Stimulated activated memory B cell treated with anti-CD40 and anti-IgM and Interleukin-4, amounts not matched to agents 10 μg/mL and 1 μg/mL and 100 μg/mL, for 72 hours (primary cell): ENCODE measurements around the gene RNF128.

Source experiments
- ATAC-seq: fragments of 150-1000 bp; cut with Tn5 transposase; 2 replicates; pipeline ENCODE4 v1.10.0; 2021
- H3K27ac Mint-ChIP-seq: one replicate; pipeline ENCODE4 v1.8.0; 2022; ENCODE audit warnings: mild to moderate bottlenecking, mixed read lengths
- H3K27me3 Mint-ChIP-seq: one replicate; pipeline ENCODE4 v1.8.0; 2022; ENCODE audit warnings: mixed read lengths
- H3K36me3 Mint-ChIP-seq: one replicate; pipeline ENCODE4 v1.8.0; 2022; ENCODE audit warnings: mixed read lengths
- H3K4me1 Mint-ChIP-seq: one replicate; pipeline ENCODE4 v1.8.0; 2022; ENCODE audit warnings: mixed read lengths
- H3K4me3 Mint-ChIP-seq: one replicate; pipeline ENCODE4 v1.8.0; 2022; ENCODE audit warnings: mild to moderate bottlenecking, moderate library complexity, mixed read lengths
- H3K9me3 Mint-ChIP-seq: one replicate; pipeline ENCODE4 v1.8.0; 2022; ENCODE audit warnings: mixed read lengths

Gene RNF128, protein sequence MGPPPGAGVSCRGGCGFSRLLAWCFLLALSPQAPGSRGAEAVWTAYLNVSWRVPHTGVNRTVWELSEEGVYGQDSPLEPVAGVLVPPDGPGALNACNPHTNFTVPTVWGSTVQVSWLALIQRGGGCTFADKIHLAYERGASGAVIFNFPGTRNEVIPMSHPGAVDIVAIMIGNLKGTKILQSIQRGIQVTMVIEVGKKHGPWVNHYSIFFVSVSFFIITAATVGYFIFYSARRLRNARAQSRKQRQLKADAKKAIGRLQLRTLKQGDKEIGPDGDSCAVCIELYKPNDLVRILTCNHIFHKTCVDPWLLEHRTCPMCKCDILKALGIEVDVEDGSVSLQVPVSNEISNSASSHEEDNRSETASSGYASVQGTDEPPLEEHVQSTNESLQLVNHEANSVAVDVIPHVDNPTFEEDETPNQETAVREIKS

DNA sequence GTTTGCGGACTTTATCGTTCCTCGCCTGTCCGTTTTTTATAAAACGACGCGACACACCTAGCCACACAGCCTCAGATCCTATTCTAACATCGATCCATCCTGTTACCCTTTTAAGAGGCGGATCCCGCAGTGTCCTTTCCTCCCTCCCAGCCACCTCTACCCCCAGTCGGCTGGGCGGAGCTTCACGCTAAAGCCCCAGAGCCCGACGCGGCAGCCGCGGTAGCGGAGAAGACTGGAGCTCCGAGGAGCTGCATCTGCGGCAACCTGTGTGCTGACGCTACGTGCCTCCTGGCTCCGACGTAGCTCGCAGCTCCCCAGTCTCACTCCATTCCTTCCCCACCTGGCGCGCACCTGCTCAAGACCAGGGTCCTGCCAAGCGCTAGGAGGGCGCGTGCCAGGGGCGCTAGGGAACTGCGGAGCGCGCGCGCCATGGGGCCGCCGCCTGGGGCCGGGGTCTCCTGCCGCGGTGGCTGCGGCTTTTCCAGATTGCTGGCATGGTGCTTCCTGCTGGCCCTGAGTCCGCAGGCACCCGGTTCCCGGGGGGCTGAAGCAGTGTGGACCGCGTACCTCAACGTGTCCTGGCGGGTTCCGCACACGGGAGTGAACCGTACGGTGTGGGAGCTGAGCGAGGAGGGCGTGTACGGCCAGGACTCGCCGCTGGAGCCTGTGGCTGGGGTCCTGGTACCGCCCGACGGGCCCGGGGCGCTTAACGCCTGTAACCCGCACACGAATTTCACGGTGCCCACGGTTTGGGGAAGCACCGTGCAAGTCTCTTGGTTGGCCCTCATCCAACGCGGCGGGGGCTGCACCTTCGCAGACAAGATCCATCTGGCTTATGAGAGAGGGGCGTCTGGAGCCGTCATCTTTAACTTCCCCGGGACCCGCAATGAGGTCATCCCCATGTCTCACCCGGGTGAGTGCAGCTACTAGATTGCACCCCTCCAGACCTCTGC is at the start of gene RNF128:
Gene RNF128, plus strand, starts transcription at position 217 of the 953 bp plus-strand sequence. Its CDS starts 213 bp downstream, at position 430.
- ATAC-seq = no peak

DNA sequence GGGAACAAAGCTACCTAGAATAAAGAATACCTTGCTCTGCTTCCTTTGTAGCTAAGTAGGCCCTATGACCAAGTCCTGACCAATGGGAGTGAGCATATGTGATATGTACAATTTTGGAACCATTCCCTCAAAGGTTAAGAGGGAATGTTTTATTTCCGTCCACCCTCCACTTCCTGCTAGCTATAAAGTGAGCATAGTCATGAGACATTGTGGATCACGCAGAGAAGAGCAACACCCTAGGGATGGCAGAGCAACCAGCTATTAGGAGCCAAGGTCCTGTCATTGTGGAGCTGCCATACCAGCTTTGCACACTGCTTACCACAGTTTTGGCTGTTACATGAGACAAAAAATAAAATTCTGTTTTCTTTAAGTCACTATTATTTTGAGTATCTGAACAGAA is 45.8 kb upstream of the RNF128 start:
- no peak overlapping the region for H3K4me3 Mint-ChIP-seq
- peaks cover 8% of the 10 kb centered on the region for H3K9me3 Mint-ChIP-seq
- no peaks in the 10 kb centered on the region for H3K27me3 Mint-ChIP-seq
- no peak for ATAC-seq
- no peaks in the 10 kb centered on the region for H3K4me1 Mint-ChIP-seq
- H3K36me3 Mint-ChIP-seq = no peaks in the 10 kb centered on the region
- no peak overlapping the region for H3K27ac Mint-ChIP-seq

More for the DNA sequence above, at the start of gene RNF128:
- Mint-ChIP-seq H3K9me3 (no peaks in the 10 kb centered on the region), H3K4me1 (no peaks in the 10 kb centered on the region), H3K36me3 (no peaks in the 10 kb centered on the region), H3K4me3 (peak within 1 kb of the TSS; percentile 62), H3K27me3 (peaks cover 23% of the 10 kb centered on the region), H3K27ac (no peak within 1 kb of the TSS)

DNA sequence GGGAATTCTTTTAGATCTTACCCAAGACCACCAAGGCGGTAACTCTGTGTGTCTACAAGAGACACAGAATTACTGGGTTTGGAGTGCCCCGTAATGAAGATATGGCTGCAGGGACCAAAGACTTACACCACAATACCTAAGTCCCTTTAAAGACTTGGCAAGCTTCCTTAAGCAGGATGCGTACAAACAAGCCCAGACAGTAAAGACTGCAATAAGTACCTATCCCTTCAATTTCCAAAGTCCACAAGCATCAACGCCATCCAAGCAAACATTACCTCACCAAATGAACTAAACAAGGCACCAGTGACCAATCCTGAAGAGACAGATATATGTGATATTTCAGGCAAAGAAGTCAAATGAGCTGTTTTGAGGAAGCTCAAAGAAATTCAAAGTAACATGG is 42.3 kb upstream of the RNF128 start:
- no peak for ATAC-seq
- H3K36me3 Mint-ChIP-seq = no peaks in the 10 kb centered on the region
- H3K9me3 Mint-ChIP-seq = peaks cover 8% of the 10 kb centered on the region
- H3K27me3 Mint-ChIP-seq = no peaks in the 10 kb centered on the region
- no peaks in the 10 kb centered on the region for H3K4me1 Mint-ChIP-seq
- no peak overlapping the region for H3K4me3 Mint-ChIP-seq
- H3K27ac Mint-ChIP-seq = no peak overlapping the region

DNA sequence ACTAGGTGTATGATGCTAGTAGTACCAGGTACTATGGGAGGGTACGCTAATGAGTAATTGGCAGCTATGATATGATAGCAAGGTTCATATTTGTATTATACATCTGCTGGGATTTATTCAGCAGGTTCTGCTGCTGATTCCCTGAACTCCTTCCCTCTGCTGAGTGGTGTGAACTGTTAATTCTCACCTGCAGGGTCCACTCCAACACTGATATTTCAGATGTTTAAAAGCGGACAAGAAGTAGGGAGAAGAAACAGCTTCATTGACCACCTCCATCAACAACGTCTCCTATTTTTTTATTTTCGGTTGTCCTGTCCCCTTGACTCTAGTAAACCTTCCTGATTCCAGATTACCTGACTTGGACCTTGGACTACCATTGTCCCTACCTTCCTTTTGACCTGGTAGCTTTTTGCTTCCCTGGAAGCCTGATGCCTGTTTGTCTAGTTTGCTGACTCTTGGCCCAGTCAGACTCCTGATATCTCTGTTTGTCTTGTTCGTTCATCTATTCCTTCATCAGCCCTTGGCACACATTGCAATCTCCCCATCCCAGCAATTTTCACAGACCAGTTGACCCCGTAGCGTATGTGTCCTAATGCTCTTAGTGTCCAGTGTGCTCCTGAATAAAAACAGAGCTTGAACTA is 34.0 kb upstream of the RNF128 start:
- no peaks in the 10 kb centered on the region for H3K27me3 Mint-ChIP-seq
- H3K4me3 Mint-ChIP-seq = no peak overlapping the region
- no peak for ATAC-seq

DNA sequence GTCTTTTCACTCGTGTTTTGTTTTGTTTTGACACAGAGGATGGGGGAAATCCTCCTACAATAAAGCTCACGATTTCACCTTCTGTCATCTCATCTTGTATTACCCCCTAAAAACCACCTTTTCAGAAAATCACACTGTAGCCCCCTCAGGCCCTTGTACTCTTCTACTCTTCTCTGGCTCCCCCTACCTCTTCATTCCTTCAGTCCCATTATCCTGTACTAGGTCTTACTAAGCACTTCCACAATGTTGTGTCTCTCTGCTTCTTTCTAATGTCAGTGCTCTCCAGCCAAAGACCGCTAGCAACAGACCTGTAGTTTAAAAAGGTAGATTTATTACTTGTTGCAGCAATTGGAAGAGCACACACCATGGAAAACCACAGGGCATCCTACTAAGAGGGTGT is 30.0 kb upstream of the RNF128 start:
- H3K27me3 Mint-ChIP-seq = no peaks in the 10 kb centered on the region
- H3K9me3 Mint-ChIP-seq = no peaks in the 10 kb centered on the region
- H3K4me3 Mint-ChIP-seq = no peak overlapping the region
- H3K36me3 Mint-ChIP-seq = no peaks in the 10 kb centered on the region
- ATAC-seq = no peak
- H3K4me1 Mint-ChIP-seq = no peaks in the 10 kb centered on the region
- H3K27ac Mint-ChIP-seq = no peak overlapping the region

More for the DNA sequence above, 34.0 kb upstream of the RNF128 start:
- H3K36me3 Mint-ChIP-seq = no peaks in the 10 kb centered on the region
- H3K9me3 Mint-ChIP-seq = no peaks in the 10 kb centered on the region
- no peaks in the 10 kb centered on the region for H3K4me1 Mint-ChIP-seq
- H3K27ac Mint-ChIP-seq = no peak overlapping the region

DNA sequence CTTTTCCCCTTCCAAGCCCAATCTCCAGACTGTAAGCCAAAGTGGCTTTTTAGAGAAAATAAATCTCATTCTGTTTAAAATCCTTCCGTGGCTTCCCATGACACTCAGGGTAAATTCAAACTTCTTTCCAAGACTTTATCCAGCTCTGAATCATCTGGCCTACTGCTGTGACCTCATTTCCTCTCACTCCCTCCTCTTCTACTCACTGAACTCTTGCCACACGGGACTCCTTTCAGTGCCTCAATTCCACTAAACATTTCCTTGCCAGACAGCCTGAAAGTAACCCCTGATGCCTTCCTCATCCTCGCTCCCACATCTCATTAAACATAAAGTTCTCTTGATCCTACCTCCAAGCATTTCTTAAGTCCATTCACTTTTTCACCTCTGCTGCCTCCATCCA is 27.8 kb upstream of the RNF128 start:
- no peak overlapping the region for H3K4me3 Mint-ChIP-seq
- H3K4me1 Mint-ChIP-seq = no peaks in the 10 kb centered on the region
- no peaks in the 10 kb centered on the region for H3K36me3 Mint-ChIP-seq
- H3K27ac Mint-ChIP-seq = no peak overlapping the region
- ATAC-seq = no peak
- H3K27me3 Mint-ChIP-seq = no peaks in the 10 kb centered on the region
- H3K9me3 Mint-ChIP-seq = no peaks in the 10 kb centered on the region

DNA sequence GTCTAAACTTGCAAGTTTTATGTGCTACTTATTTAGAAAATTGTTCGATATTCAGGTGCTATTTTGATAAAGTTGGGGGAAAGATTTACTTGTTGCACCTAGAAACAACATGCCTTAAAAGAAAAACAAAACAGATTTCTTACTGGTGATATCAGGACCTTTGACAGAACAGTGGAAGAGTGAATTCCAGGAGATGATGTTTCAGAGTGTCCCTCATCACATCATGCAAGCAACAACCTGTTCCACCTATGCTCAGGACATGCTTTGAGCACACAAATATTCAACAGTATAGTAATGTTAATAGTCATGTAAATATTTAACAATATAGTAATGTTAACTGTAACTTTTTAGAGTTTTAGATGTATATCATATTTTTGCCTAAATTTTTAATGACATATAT is 23.9 kb upstream of the RNF128 start:
- no peak overlapping the region for H3K27ac Mint-ChIP-seq
- ATAC-seq = no peak
- no peaks in the 10 kb centered on the region for H3K4me1 Mint-ChIP-seq
- H3K9me3 Mint-ChIP-seq = no peaks in the 10 kb centered on the region
- no peaks in the 10 kb centered on the region for H3K36me3 Mint-ChIP-seq
- H3K4me3 Mint-ChIP-seq = no peak overlapping the region
- no peaks in the 10 kb centered on the region for H3K27me3 Mint-ChIP-seq

DNA sequence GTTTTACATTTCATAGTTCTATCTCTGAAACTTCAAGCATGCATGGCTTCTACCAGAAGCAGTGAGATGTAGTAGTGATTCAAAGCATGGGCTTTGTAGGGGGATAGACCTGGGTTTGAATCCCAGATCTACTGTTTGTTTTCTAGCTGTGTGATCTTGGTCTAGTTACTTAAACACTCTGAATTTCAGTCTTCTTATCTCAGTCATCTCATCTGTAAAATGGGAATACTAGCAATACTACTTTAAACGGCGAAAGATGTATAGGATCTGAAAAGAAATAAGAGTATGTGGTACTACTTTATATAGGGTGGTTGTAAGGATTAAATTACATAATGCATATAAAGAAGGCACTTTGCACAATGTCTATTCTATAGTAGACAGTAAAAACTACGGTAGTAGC is 20.0 kb upstream of the RNF128 start:
- no peak for ATAC-seq

DNA sequence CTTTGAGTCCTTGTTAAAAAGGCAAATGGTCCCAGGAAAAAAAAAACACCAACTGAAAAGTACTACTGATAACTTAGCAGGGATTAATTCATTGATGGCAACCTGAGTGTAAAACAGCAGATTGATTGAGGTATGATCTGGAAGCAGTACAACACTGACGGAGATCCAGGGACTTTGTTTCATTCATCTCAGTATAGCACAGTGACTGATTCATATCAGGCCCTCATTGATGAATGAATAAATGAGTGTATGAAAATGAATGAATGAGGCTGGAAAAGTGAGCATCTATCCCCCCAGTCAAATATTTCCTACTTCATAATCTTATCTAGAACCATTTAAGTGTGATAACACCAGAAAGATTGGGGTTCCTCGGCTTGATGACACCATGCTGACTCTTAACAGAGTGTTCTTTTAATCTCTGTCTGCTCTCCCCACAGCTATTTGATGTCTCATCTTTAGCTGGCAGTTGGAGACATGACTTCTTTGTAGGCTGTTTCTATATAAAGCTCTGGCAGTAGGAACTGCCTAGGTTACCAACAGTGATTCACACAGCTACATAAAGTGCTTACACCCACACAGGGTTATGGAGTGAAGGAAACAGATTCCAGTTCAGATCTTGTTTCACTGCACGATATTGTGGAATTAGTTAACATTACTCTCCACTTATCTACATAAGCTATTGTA is 18.6 kb upstream of the RNF128 start:
- no peaks in the 10 kb centered on the region for H3K36me3 Mint-ChIP-seq
- H3K27me3 Mint-ChIP-seq = no peaks in the 10 kb centered on the region
- no peak overlapping the region for H3K4me3 Mint-ChIP-seq
- no peaks in the 10 kb centered on the region for H3K9me3 Mint-ChIP-seq
- no peak overlapping the region for H3K27ac Mint-ChIP-seq
- ATAC-seq = no peak
- H3K4me1 Mint-ChIP-seq = no peaks in the 10 kb centered on the region

More for the DNA sequence above, 20.0 kb upstream of the RNF128 start:
- Mint-ChIP-seq H3K9me3 (no peaks in the 10 kb centered on the region), H3K27me3 (no peaks in the 10 kb centered on the region), H3K4me3 (no peak overlapping the region), H3K4me1 (no peaks in the 10 kb centered on the region), H3K36me3 (no peaks in the 10 kb centered on the region), H3K27ac (no peak overlapping the region)

DNA sequence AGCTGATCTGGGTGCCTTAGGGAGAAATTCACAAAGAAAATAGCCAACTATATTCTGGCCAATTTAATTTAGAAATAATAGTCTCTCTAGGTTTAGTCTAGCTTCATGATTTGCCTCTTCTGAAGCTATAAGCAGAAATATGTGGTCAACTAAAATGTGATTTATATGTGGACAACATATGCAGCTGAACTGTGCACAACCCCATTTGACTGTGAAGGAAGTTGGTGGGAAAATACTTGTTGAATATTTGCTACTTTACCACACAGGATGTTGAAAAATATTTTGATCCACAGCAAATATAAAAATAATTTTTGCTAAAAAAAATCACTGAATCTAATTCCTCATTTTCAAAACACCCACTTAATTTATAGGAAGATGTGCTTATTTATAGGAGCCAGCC is 15.7 kb upstream of the RNF128 start:
- no peak overlapping the region for H3K4me3 Mint-ChIP-seq
- no peaks in the 10 kb centered on the region for H3K4me1 Mint-ChIP-seq
- H3K27me3 Mint-ChIP-seq = no peaks in the 10 kb centered on the region
- ATAC-seq = no peak
- H3K9me3 Mint-ChIP-seq = no peaks in the 10 kb centered on the region
- H3K27ac Mint-ChIP-seq = no peak overlapping the region
- no peaks in the 10 kb centered on the region for H3K36me3 Mint-ChIP-seq

DNA sequence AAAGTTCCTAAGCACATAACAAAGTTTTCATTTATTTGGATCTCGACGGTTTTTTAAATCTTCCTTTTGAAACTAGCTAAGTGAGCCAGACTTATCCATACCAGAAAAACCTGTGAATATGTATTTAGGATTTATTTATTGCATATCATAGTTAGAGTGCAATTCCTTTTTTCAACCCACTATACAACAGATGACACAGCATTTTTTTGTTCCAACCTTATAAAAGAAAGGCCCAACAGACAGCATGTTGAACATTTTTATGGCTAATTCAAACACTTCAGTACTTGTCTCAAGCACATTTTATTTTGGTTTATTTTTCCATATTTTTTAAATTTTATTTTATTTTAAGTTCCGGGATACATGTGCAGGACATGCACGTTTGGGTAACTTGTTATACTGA is 15.1 kb upstream of the RNF128 start:
- Mint-ChIP-seq H3K4me1 (no peaks in the 10 kb centered on the region), H3K9me3 (no peaks in the 10 kb centered on the region)

DNA sequence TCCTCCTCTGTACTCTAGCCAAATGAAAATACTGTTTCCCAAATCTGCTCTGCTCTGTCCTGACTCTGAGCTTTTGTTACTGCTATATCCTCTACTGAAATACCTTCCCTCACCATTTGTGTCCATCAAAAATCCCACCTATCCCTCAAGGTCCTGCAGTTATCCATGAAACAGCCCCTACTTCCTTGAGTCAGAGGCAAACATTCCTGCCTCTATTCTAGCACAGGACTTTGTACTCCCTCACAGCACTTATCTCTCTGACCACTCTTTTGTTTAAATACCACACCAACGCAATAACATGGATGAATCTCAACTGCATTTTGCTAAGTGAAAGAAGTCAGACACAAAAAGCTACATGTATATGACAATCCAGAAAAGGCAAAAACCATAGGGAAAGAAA is 10.5 kb upstream of the RNF128 start:
- no peak for ATAC-seq
- Mint-ChIP-seq H3K4me1 (no peaks in the 10 kb centered on the region), H3K27me3 (no peaks in the 10 kb centered on the region), H3K36me3 (no peaks in the 10 kb centered on the region), H3K27ac (no peak overlapping the region), H3K9me3 (no peaks in the 10 kb centered on the region), H3K4me3 (no peak overlapping the region)

More for the DNA sequence above, 15.1 kb upstream of the RNF128 start:
- no peaks in the 10 kb centered on the region for H3K27me3 Mint-ChIP-seq
- no peak for ATAC-seq
- H3K36me3 Mint-ChIP-seq = no peaks in the 10 kb centered on the region
- no peak overlapping the region for H3K4me3 Mint-ChIP-seq
- no peak overlapping the region for H3K27ac Mint-ChIP-seq

DNA sequence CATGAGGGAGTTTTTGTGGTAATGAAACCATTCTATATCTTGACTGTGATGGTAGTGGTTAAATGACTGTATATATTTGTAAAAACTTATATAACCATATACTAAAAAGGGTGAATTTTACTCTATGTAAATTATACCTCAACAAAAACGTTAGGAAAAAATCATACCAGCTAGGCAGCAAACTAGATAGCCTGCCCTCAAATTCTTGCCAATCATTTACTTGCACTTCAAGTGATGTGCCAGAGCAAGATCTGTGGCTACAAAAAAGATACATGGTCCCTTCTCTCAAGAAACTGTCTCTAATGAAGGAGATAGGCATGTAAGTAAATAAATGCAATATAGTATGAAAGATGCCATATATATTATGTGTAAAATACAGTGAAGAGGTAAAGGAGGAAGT is 10.0 kb upstream of the RNF128 start:
- Mint-ChIP-seq H3K4me3 (no peak overlapping the region), H3K9me3 (no peaks in the 10 kb centered on the region), H3K4me1 (no peaks in the 10 kb centered on the region), H3K27me3 (no peaks in the 10 kb centered on the region), H3K27ac (no peak overlapping the region), H3K36me3 (no peaks in the 10 kb centered on the region)
- ATAC-seq = no peak

DNA sequence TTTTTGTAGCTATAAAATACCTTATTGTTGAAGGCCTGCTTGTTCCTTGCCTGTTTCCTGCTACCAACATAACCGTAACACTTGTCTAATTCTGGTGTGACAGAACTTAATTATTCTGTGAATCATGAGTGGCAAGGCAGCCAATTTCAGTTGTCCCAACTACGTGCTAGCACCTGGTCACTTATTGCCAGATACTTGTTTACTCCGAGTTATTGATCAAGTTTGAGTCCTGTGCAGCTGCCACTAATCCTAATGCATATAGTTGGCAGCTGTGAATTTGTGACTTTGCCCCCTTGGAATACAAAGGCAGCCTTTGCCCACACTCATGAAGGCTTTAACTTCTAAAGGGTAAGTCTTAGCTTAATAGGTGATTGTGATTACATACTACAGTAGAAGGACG is 7.8 kb upstream of the RNF128 start:
- no peak overlapping the region for H3K4me3 Mint-ChIP-seq
- H3K9me3 Mint-ChIP-seq = no peaks in the 10 kb centered on the region
- ATAC-seq = no peak
- H3K36me3 Mint-ChIP-seq = no peaks in the 10 kb centered on the region
- H3K27ac Mint-ChIP-seq = no peak overlapping the region
- no peaks in the 10 kb centered on the region for H3K4me1 Mint-ChIP-seq
- peaks cover 4% of the 10 kb centered on the region for H3K27me3 Mint-ChIP-seq

DNA sequence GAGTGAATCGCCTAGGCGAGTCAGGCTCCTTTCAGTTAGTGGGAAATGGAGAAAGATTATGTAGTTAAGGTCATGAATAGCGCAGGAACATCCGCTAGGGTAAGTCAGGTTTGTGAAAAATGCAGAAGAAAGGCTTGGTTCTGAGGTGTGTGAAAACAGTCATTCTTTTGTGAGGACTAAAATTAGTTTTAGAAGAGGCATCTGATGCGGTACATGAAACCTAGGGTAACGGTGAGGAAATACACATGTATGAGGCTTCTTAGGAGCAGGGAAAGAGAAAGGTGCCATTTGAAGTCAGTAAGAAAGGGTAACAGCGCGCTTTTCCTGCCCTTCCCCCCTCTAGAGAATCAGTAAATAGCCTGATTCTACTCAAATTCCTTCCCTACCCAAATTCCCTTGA is 570 bp upstream of the RNF128 start:
- no peak overlapping the region for H3K27ac Mint-ChIP-seq
- H3K4me1 Mint-ChIP-seq = no peaks in the 10 kb centered on the region
- H3K27me3 Mint-ChIP-seq = peaks cover 23% of the 10 kb centered on the region
- ATAC-seq = no peak
- no peaks in the 10 kb centered on the region for H3K9me3 Mint-ChIP-seq
- H3K36me3 Mint-ChIP-seq = no peaks in the 10 kb centered on the region
- peak overlapping the region; percentile 62 for H3K4me3 Mint-ChIP-seq
